ENCODE measurements around the gene TMED1. TPM values are rescaled to one million over a fixed set of nuclear protein-coding genes. Genes with fewer than 3 reads are reported as not detected.

The TMED1 gene
- total and polyA plus RNA-seq, 9 of the 15 experiments (the other 6 are each of a cell fraction or from before 2014, with no cell fraction given) = 0.86 to 30.2 (median 23.5) TPM

- peaks cover 84% of the 10 kb centered on the region; the same call in 2 of the 3 replicates for H3K36me3 ChIP-seq (ENCODE audit: control insufficient read depth, insufficient read depth, low read length)
- WGBS (ENCODE audit: insufficient coverage, low coverage, missing lambda C conversion rate) = 95% methylated on average over 10 of the region's 10 CpGs
- no peak overlapping the region for H3K27ac ChIP-seq (ENCODE audit: extremely low read depth, low read depth, low read length)
- in situ Hi-C loops (cut with MboI) = no loop called here
- no peaks in the 10 kb centered on the region for H3K4me1 ChIP-seq (replicated peaks in 1 of 2; ENCODE audit: control insufficient read depth in 2 of 2, insufficient read depth in 2 of 2, low read length in 2 of 2)
- H4K20me1 ChIP-seq (replicated peaks; ENCODE audit: control insufficient read depth, insufficient read depth, low read length) = no peaks in the 10 kb centered on the region
- no peak for DNase-seq (ENCODE audit: extremely low read depth in 1 of 4, low spot score in 3 of 4)
- no peaks in the 10 kb centered on the region for H3K27me3 ChIP-seq (ENCODE audit: control insufficient read depth in 2 of 2, insufficient read depth in 2 of 2, low read length in 2 of 2)
- ATAC-seq = no peak
- FAIRE-seq = no peak
- POLR2A ChIA-PET = no interaction called here
- intact Hi-C loops (cut with micrococcal nuclease) = no loop called here
- no peak overlapping the region for H3K4me2 ChIP-seq (ENCODE audit: insufficient read depth, low read length)
- H2AFZ ChIP-seq (ENCODE audit: low read depth, low read length) = no peak overlapping the region
- CTCF ChIA-PET (ENCODE audit: low intra/inter-chr PET ratio) = no interaction called here
- H3K9me1 ChIP-seq (ENCODE audit: control insufficient read depth, insufficient read depth, low read length) = no peaks in the 10 kb centered on the region
- H3K4me3 ChIP-seq = no peak overlapping the region
- H3K9ac ChIP-seq (ENCODE audit: insufficient read depth in 1 of 2, low read depth in 2 of 2, low read length in 2 of 2) = no peak overlapping the region
- H3K79me2 ChIP-seq (ENCODE audit: control insufficient read depth, insufficient read depth, low read length) = no peaks in the 10 kb centered on the region
- no peaks in the 10 kb centered on the region for H3K9me3 ChIP-seq (replicated peaks; ENCODE audit: control insufficient read depth, insufficient read depth, low read depth, low read length)
- BruUV-seq (replicated peaks) = no TSS peak
- TF ChIP-seq TRIM24 (IDR thresholded peaks at IDR 0.05) (no peak), ZNF561 (CRISPR knock-in tag; conservative IDR thresholded peaks at IDR 0.05) (no peak), PHTF2 (CRISPR knock-in tag; IDR thresholded peaks at IDR 0.05) (no peak), PHF21A (IDR thresholded peaks at IDR 0.05; ENCODE audit: borderline replicate concordance, low read depth) (no peak), PATZ1 (CRISPR knock-in tag; IDR thresholded peaks at IDR 0.05; ENCODE audit: borderline replicate concordance) (no peak), NONO (IDR thresholded peaks at IDR 0.05; ENCODE audit: low read depth in 2 of 2, low read length in 1 of 2) (no peak), NCOA4 (IDR thresholded peaks at IDR 0.05; ENCODE audit: partially characterized antibody) (no peak), KDM2B (CRISPR knock-in tag; IDR thresholded peaks at IDR 0.05) (no peak), NCOA2 (IDR thresholded peaks at IDR 0.05; ENCODE audit: partially characterized antibody in 2 of 2) (no peak), HCFC1 (IDR thresholded peaks at IDR 0.05; ENCODE audit: low read depth, low read length) (no peak), NELFE (IDR thresholded peaks at IDR 0.05; ENCODE audit: insufficient read depth, insufficient read length) (no peak), RB1 (IDR thresholded peaks at IDR 0.05; ENCODE audit: low read depth) (no peak), GMEB1 (CRISPR knock-in tag; IDR thresholded peaks at IDR 0.05) (no peak), ZNF699 (CRISPR knock-in tag; IDR thresholded peaks at IDR 0.05; ENCODE audit: insufficient replicate concordance) (no peak), ZNF586 (CRISPR knock-in tag; conservative IDR thresholded peaks at IDR 0.05) (no peak), CBX1 (IDR thresholded peaks at IDR 0.05; ENCODE audit: low read depth) (no peak), ZNF583 (CRISPR knock-in tag; IDR thresholded peaks at IDR 0.05) (no peak)
- TF ChIP-seq, protein P1, sequence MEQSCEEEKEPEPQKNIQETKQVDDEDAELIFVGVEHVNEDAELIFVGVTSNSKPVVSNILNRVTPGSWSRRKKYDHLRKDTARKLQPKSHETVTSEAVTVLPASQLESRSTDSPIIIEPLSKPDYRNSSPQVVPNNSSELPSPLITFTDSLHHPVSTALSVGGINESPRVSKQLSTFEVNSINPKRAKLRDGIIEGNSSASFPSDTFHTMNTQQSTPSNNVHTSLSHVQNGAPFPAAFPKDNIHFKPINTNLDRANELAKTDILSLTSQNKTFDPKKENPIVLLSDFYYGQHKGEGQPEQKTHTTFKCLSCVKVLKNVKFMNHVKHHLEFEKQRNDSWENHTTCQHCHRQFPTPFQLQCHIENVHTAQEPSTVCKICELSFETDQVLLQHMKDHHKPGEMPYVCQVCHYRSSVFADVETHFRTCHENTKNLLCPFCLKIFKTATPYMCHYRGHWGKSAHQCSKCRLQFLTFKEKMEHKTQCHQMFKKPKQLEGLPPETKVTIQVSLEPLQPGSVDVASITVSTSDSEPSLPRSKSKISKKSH (CRISPR knock-in tag; IDR thresholded peaks at IDR 0.05) = no peak
These were observed 46.1 kb downstream of the TMED1 start for GRCh38 chr19:10789866-10790265.

All from K562 (cell line).